Testis (tissue), 2 donors: Measurements from ENCODE around the gene AFG1L.
"Not testable (repeated sequence)": the region's sequence is repeated elsewhere in the genome, so short reads cannot be mapped to it uniquely, and the experiment has no call there.

Experiments
- POLR2A ChIP-seq: fragments of 450-650 bp; IDR thresholded peaks from one replicate; pipeline ENCODE4 v1.6.1; 2017; ENCODE audit warnings: antibody characterized with exemption, mild to moderate bottlenecking, moderate library complexity
- TF ChIP-seq, protein P1 (sequence below), 3 experiments: fragments of 450-650 bp in 2 of 3; fragments of 200-600 bp in 1 of 3; sonication (generic) in 1 of 3; IDR thresholded peaks; one replicate each; pipeline ENCODE4 v1.5.1; 2016 to 2019; ENCODE audit warnings: antibody characterized with exemption in 3 of 3, mild to moderate bottlenecking in 2 of 3, moderate library complexity in 1 of 3

DNA sequence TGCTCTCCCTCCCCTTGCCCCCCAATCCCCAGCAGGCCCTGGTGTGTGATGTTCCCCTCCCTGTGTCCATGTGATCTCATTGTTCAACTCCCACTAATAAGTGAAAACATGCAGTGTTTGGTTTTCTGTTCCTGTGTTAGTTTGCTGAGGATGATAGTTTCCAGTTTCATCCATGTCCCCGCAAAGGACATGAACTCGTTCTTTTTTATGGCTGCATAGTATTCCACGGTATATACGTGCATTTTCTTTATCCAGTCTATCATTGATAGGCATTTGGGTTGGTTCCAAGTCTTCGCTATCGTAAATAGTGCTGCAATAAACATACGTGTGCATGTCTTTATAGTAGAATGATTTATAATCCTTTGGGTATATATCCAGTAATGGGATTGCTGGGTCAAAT, 49.8 kb upstream of the AFG1L start:
- TF ChIP-seq, protein P1, sequence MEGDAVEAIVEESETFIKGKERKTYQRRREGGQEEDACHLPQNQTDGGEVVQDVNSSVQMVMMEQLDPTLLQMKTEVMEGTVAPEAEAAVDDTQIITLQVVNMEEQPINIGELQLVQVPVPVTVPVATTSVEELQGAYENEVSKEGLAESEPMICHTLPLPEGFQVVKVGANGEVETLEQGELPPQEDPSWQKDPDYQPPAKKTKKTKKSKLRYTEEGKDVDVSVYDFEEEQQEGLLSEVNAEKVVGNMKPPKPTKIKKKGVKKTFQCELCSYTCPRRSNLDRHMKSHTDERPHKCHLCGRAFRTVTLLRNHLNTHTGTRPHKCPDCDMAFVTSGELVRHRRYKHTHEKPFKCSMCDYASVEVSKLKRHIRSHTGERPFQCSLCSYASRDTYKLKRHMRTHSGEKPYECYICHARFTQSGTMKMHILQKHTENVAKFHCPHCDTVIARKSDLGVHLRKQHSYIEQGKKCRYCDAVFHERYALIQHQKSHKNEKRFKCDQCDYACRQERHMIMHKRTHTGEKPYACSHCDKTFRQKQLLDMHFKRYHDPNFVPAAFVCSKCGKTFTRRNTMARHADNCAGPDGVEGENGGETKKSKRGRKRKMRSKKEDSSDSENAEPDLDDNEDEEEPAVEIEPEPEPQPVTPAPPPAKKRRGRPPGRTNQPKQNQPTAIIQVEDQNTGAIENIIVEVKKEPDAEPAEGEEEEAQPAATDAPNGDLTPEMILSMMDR (IDR thresholded peaks at IDR 0.05), result not testable (repeated sequence)
- not testable (repeated sequence) for TF ChIP-seq POLR2A
